ENCODE measurements around the gene GRSF1. TPM values are rescaled to one million over a fixed set of nuclear protein-coding genes. Genes with fewer than 3 reads are reported as not detected.
"Not testable (repeated sequence)": the region's sequence is repeated elsewhere in the genome, so short reads cannot be mapped to it uniquely, and the experiment has no call there.

Gene GRSF1
- polyA plus RNA-seq, 3 donors: 29.1 to 95.9 (median 93.6) TPM

- 98% methylated on average over 8 of the region's 20 CpGs for WGBS (ENCODE audit: insufficient coverage)
- H4K20me1 ChIP-seq (ENCODE audit: insufficient read depth, low read length): peaks cover 37% of the 10 kb centered on the region
- H3K4me3 ChIP-seq (replicated peaks in 1 of 3; ENCODE audit: low read depth in 2 of 3, low read length in 3 of 3); H3K9me3 ChIP-seq (replicated peaks in 1 of 2; ENCODE audit: control insufficient read depth in 1 of 2, insufficient read depth in 1 of 2, low read length in 2 of 2); H3K27me3 Mint-ChIP-seq (ENCODE audit: low read depth in 3 of 3); H3K27me3 ChIP-seq (ENCODE audit: control insufficient read depth in 2 of 2, insufficient read depth in 2 of 2, low read length in 2 of 2); H3K36me3 Mint-ChIP-seq; H3K27ac ChIP-seq (ENCODE audit: low read depth in 1 of 2, low read length in 2 of 2); H3K9ac ChIP-seq (ENCODE audit: insufficient read depth, low read length, poor library complexity, severe bottlenecking); H3K4me2 ChIP-seq (replicated peaks; ENCODE audit: extremely low read depth, low read length, poor library complexity, severe bottlenecking); H3K9me3 Mint-ChIP-seq; H3K36me3 ChIP-seq (replicated peaks in 1 of 2; ENCODE audit: control insufficient read depth in 1 of 2, insufficient read depth in 2 of 2, low read length in 2 of 2); H2AFZ ChIP-seq (ENCODE audit: insufficient read depth, low read depth, low read length, poor library complexity, severe bottlenecking): not testable (repeated sequence)
- H3K27ac Mint-ChIP-seq: peak overlapping the region in 5 of 7 donors; percentile 43 to 88 (median 81)
- H3K4me1 ChIP-seq (ENCODE audit: control insufficient read depth in 1 of 2, insufficient read depth in 2 of 2, low read length in 2 of 2): peaks cover 20 to 25% of the 10 kb centered on the region in 2 donors
- intact Hi-C loops (cut with micrococcal nuclease): loop anchor here in 1 of 2 donors (10.0 kb wide), 2 partner anchors 55 to 155 kb away; partner anchors contain the start of gene UTP3
- DNase-seq: peak; percentile 39 to 85 (median 76)
- H3K79me2 ChIP-seq (ENCODE audit: insufficient read depth, low read length): peaks cover 41% of the 10 kb centered on the region
- H3K4me3 Mint-ChIP-seq: peak overlapping the region; percentile 39 to 61
- H3K4me1 Mint-ChIP-seq: peaks cover 24% of the 10 kb centered on the region
These were observed 447 bp upstream of the GRSF1 start for GRCh38 chr4:70840137-70840536.

GRCh38 chr4:70838666-70839588, 763 bp downstream of the GRSF1 start:
- H2AFZ ChIP-seq (ENCODE audit: insufficient read depth, low read depth, low read length, poor library complexity, severe bottlenecking): peak overlapping the region; percentile 82
- H4K20me1 ChIP-seq (ENCODE audit: insufficient read depth, low read length): peaks cover 49% of the 10 kb centered on the region
- no peaks in the 10 kb centered on the region for H3K9me3 ChIP-seq (replicated peaks in 1 of 2; ENCODE audit: control insufficient read depth in 1 of 2, insufficient read depth in 1 of 2, low read length in 2 of 2)
- peak overlapping the region; percentile 78 for H3K4me2 ChIP-seq (replicated peaks; ENCODE audit: extremely low read depth, low read length, poor library complexity, severe bottlenecking)
- intact Hi-C loops (cut with micrococcal nuclease): loop anchor here in 1 of 2 donors (2.0 to 5.0 kb wide), 2 partner anchors 150 to 153 kb away; partner anchors contain the start of genes DCK and UTP3
- peaks cover 53% of the 10 kb centered on the region for H3K79me2 ChIP-seq (ENCODE audit: insufficient read depth, low read length)
- no peak for TF ChIP-seq CTCF (IDR thresholded peaks at IDR 0.05)
- Mint-ChIP-seq H3K27ac (peak overlapping the region; percentile 92 to 97 (median 95)), H3K4me1 (peaks cover 24% of the 10 kb centered on the region), H3K4me3 (peak overlapping the region; percentile 95 to 96), H3K36me3 (peaks cover 16 to 19% of the 10 kb centered on the region in 2 donors), H3K9me3 (peaks cover 0 to 2% (median 0%) of the 10 kb centered on the region in 7 donors), H3K27me3 (ENCODE audit: low read depth in 3 of 3) (peaks cover 0 to 3% (median 1%) of the 10 kb centered on the region in 3 donors)
- H3K27me3 ChIP-seq (ENCODE audit: control insufficient read depth in 2 of 2, insufficient read depth in 2 of 2, low read length in 2 of 2): no peaks in the 10 kb centered on the region
- H3K4me3 ChIP-seq (replicated peaks in 1 of 3; ENCODE audit: low read depth in 2 of 3, low read length in 3 of 3): peak overlapping the region; percentile 62 to 79 (median 72)
- under 1% methylated on average over 75 of the region's 80 CpGs for WGBS (ENCODE audit: insufficient coverage)
- peaks cover 10 to 16% of the 10 kb centered on the region in 2 donors for H3K36me3 ChIP-seq (replicated peaks in 1 of 2; ENCODE audit: control insufficient read depth in 1 of 2, insufficient read depth in 2 of 2, low read length in 2 of 2)
- peak; percentile 42 to 61 (median 56) for DNase-seq
- H3K27ac ChIP-seq (ENCODE audit: low read depth in 1 of 2, low read length in 2 of 2): peak overlapping the region; percentile 79 to 90
- peak overlapping the region; percentile 92 for H3K9ac ChIP-seq (ENCODE audit: insufficient read depth, low read length, poor library complexity, severe bottlenecking)
- H3K4me1 ChIP-seq (ENCODE audit: control insufficient read depth in 1 of 2, insufficient read depth in 2 of 2, low read length in 2 of 2): peaks cover 20 to 25% of the 10 kb centered on the region in 2 donors

Measured in CD14-positive monocyte (primary cell).